Subcutaneous preadipocyte (primary cell): ENCODE results near the gene NAIF1. TPM values are rescaled to one million over a fixed set of nuclear protein-coding genes. Genes with fewer than 3 reads are reported as not detected.

Experiments
- total RNA-seq: library from RNA; depleted of rRNA; stranded (reverse); fragments of >200 nt; gene quantifications from 2 replicates; pipeline ENCODE4 v1.2.3, GENCODE V29; 2012

Gene NAIF1, protein sequence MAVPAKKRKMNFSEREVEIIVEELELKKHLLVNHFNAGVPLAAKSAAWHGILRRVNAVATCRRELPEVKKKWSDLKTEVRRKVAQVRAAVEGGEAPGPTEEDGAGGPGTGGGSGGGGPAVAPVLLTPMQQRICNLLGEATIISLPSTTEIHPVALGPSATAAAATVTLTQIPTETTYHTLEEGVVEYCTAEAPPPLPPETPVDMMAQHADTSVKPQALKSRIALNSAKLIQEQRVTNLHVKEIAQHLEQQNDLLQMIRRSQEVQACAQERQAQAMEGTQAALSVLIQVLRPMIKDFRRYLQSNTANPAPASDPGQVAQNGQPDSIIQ
- 7.3 and 8.2 TPM in 2 replicates for total RNA-seq

GRCh38 chr9:128066713-128067644, at the start of gene NAIF1:
TSS of gene NAIF1 (minus strand) at chr9:128067320. CDS start at chr9:128067101, 219 bp downstream.

GRCh38 chr9:128067645-128068385, 695 bp upstream of the NAIF1 start, which contains the start of gene SLC25A25:
TSS of gene SLC25A25 (plus strand) at chr9:128068232. CDS start at chr9:128068320, 88 bp downstream.

Other genes with a start within 250 kb of the NAIF1 start
- 31.6 and 40.7 TPM in 2 replicates for gene ENG, start 212.7 kb downstream of the NAIF1 start, total RNA-seq
- gene AK1, start 189.6 kb downstream of the NAIF1 start, total RNA-seq = 35.4 and 38.9 TPM in 2 replicates
- 41.8 and 44.1 TPM in 2 replicates for gene ST6GALNAC6, start 167.7 kb downstream of the NAIF1 start, total RNA-seq
- gene ST6GALNAC4, start 150.3 kb downstream of the NAIF1 start, total RNA-seq = 69.1 and 74.1 TPM in 2 replicates
- 2.5 and 5.5 TPM in 2 replicates for gene PIP5KL1, start 136.5 kb downstream of the NAIF1 start, total RNA-seq
- gene DPM2, start 129.5 kb downstream of the NAIF1 start, total RNA-seq = 18.7 and 18.8 TPM in 2 replicates
- gene EEIG1, start 86.3 kb downstream of the NAIF1 start, total RNA-seq = 10.8 and 13.6 TPM in 2 replicates
- 12.9 and 17.4 TPM in 2 replicates for gene SLC25A25, start 912 bp upstream of the NAIF1 start, total RNA-seq
- gene PTGES2, start 60.4 kb upstream of the NAIF1 start, total RNA-seq = 57.1 and 61.7 TPM in 2 replicates
- gene LCN2, start 82.1 kb upstream of the NAIF1 start, total RNA-seq = not detected in 2 replicates
- 19.9 and 26.1 TPM in 2 replicates for gene BBLN, start 92.9 kb upstream of the NAIF1 start, total RNA-seq
- gene CIZ1, start 124.3 kb upstream of the NAIF1 start, total RNA-seq = 37.1 and 40.1 TPM in 2 replicates
- 23.1 and 45.6 TPM in 2 replicates for gene DNM1, start 136.1 kb upstream of the NAIF1 start, total RNA-seq
- 61.4 and 70.2 TPM in 2 replicates for gene GOLGA2, start 208.7 kb upstream of the NAIF1 start, total RNA-seq
- gene SWI5, start 209.0 kb upstream of the NAIF1 start, total RNA-seq = 19.5 and 23.1 TPM in 2 replicates